ENCODE measurements around the gene NABP1. TPM values are rescaled to one million over a fixed set of nuclear protein-coding genes. Genes with fewer than 3 reads are reported as not detected.

NABP1 gene
- total RNA-seq, 2 experiments from 2014 or later, result 16.7 to 42.5 TPM

DNA sequence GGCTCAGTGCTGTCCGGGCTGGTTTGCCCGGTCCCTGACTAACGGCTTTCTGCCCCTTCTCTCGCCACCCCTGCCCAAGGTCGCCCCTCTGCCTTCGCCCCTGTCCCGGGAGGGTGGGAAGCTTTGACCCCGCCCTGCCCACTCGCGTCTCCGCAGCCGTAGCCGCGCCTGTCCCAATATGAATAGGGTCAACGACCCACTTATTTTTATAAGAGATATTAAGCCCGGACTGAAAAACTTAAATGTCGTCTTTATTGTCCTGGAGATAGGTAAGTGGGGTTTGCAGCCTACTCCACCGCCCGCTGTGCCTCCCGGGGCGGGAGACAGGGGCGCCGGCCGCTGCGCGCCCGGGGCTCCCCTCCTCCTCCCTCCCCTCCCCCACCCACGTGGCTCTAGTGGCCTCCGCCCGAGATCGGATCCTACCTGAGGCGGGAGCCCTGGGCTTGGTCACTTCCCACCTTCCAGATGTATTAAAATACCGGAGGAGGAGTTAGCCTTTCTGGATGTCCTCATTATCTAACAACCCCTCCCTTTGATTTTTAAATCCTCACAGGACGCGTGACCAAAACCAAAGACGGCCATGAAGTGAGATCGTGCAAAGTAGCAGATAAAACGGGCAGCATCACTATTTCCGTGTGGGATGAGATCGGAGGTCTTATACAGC is 633 bp downstream of the NABP1 start:
- no peak for TF ChIP-seq EZH2phosphoT487 (IDR thresholded peaks at IDR 0.05; ENCODE audit: borderline replicate concordance, low read depth, low read length)
- TF ChIP-seq, protein P1, sequence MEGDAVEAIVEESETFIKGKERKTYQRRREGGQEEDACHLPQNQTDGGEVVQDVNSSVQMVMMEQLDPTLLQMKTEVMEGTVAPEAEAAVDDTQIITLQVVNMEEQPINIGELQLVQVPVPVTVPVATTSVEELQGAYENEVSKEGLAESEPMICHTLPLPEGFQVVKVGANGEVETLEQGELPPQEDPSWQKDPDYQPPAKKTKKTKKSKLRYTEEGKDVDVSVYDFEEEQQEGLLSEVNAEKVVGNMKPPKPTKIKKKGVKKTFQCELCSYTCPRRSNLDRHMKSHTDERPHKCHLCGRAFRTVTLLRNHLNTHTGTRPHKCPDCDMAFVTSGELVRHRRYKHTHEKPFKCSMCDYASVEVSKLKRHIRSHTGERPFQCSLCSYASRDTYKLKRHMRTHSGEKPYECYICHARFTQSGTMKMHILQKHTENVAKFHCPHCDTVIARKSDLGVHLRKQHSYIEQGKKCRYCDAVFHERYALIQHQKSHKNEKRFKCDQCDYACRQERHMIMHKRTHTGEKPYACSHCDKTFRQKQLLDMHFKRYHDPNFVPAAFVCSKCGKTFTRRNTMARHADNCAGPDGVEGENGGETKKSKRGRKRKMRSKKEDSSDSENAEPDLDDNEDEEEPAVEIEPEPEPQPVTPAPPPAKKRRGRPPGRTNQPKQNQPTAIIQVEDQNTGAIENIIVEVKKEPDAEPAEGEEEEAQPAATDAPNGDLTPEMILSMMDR (conservative IDR thresholded peaks at IDR 0.05; ENCODE audit: low read length), result no peak
- no peaks in the 10 kb centered on the region for H3K9me2 ChIP-seq (ENCODE audit: insufficient read depth, low read length)
- peak overlapping the region; percentile 59 for H3K27ac ChIP-seq (ENCODE audit: low read depth, low read length, poor library complexity, severe bottlenecking)
- H3K4me3 ChIP-seq (ENCODE audit: low read depth, low read length, poor library complexity, severe bottlenecking), result peak overlapping the region; percentile 84
- H3K4me1 ChIP-seq (ENCODE audit: insufficient read depth, low read length, poor library complexity, severe bottlenecking), result peaks cover 47% of the 10 kb centered on the region
- peaks cover 5% of the 10 kb centered on the region; the same call in 1 of the 2 replicates for H4K20me1 ChIP-seq (ENCODE audit: insufficient read depth, low read length)
- BruUV-seq (replicated peaks), result TSS peak; percentile 86
- POLR2A ChIA-PET, result interaction anchor here (0.6 to 5.0 kb wide), 9 partner anchors 10 to 798 kb away, joined by 3 to 54 read pairs (median 4); partner anchors contain the start of gene GLS
- peaks cover 30% of the 10 kb centered on the region for H3K36me3 ChIP-seq (ENCODE audit: insufficient read depth, low read length)
- peak overlapping the region; percentile 65 for H2AFZ ChIP-seq (ENCODE audit: low read length)
- peaks cover 6% of the 10 kb centered on the region; the same call in 1 of the 2 replicates for H3K9me3 ChIP-seq (ENCODE audit: low read length)
- H3K79me2 ChIP-seq (ENCODE audit: insufficient read depth, low read depth, low read length), result peaks cover 37% of the 10 kb centered on the region; the same call in 1 of the 2 replicates
- intact Hi-C loops (cut with micrococcal nuclease; ENCODE audit: unreplicated experiment), result loop anchor here (2.0 to 5.0 kb wide), 4 partner anchors 62 to 1146 kb away; partner anchors contain the start of genes GLS, NAB1 and NEMP2
- H3K4me2 ChIP-seq (ENCODE audit: low read length), result peak overlapping the region; percentile 83
- peak; percentile 71 for DNase-seq (ENCODE audit: low spot score)
- CTCF ChIA-PET (ENCODE audit: unreplicated experiment), result no interaction called here

DNA sequence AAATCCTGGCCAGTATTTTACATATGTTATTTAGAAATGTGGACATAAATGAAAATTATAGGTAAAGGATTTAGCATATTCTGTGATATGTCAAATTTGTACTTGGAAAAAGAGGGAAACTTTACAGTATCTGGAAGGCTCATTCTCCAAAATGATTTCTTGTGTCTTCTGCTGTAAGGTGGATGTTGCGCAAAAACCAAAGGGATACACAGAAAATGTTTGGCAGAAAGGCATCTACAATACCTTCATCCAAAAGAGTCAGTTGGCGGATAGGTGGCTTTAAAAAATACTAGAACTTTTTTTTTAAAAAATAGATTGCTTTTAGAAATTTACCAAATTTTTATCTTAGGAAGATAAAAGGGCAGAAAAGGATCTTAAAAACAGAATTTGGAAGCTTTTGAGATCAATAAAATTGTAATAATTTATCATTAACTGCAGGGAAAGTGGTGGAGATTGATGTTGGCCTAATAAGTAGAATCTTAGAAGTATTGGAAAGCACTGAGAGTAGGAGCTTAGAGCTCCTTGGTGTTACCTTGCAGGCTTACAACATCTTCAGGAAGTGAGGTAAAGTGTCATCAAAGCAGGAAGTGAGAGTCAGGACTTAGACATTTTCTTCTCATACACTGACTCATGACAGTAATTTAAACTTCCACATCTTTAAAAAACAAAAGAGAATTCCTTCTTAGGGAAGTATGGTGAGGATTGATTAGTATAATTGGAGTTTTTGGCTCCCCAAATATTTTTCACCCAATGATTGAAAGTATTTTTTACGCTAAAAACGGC is 2.1 kb downstream of the NABP1 start:
- H3K79me2 ChIP-seq (ENCODE audit: insufficient read depth, low read depth, low read length), result peaks cover 37% of the 10 kb centered on the region; the same call in 1 of the 2 replicates
- CTCF ChIA-PET (ENCODE audit: unreplicated experiment), result interaction anchor here (1.1 kb wide), 1 partner anchor 9 kb away, joined by 3 read pairs; no protein-coding TSS in a partner anchor
- H3K4me3 ChIP-seq (ENCODE audit: low read depth, low read length, poor library complexity, severe bottlenecking), result peak overlapping the region; percentile 84
- peak overlapping the region; percentile 59 for H3K27ac ChIP-seq (ENCODE audit: low read depth, low read length, poor library complexity, severe bottlenecking)
- peaks cover 5% of the 10 kb centered on the region; the same call in 1 of the 2 replicates for H4K20me1 ChIP-seq (ENCODE audit: insufficient read depth, low read length)
- TF ChIP-seq EZH2phosphoT487 (IDR thresholded peaks at IDR 0.05; ENCODE audit: borderline replicate concordance, low read depth, low read length), result no peak
- TF ChIP-seq, protein P1 (conservative IDR thresholded peaks at IDR 0.05; ENCODE audit: low read length), result no peak
- H3K4me2 ChIP-seq (ENCODE audit: low read length), result peak overlapping the region; percentile 83
- POLR2A ChIA-PET, result interaction anchor here (0.5 to 2.4 kb wide), 13 partner anchors 10 to 1029 kb away, joined by 3 to 7 read pairs (median 3); no protein-coding TSS in a partner anchor
- peaks cover 47% of the 10 kb centered on the region for H3K4me1 ChIP-seq (ENCODE audit: insufficient read depth, low read length, poor library complexity, severe bottlenecking)
- H3K9me2 ChIP-seq (ENCODE audit: insufficient read depth, low read length), result no peaks in the 10 kb centered on the region
- peak overlapping the region; percentile 68; the same call in 1 of the 2 replicates for H2AFZ ChIP-seq (ENCODE audit: low read length)
- no TSS peak for BruUV-seq (replicated peaks)
- H3K36me3 ChIP-seq (ENCODE audit: insufficient read depth, low read length), result peaks cover 44% of the 10 kb centered on the region
- intact Hi-C loops (cut with micrococcal nuclease; ENCODE audit: unreplicated experiment), result loop anchor here (2.0 to 5.0 kb wide), 4 partner anchors 63 to 1148 kb away; partner anchors contain the start of genes GLS, NAB1 and NEMP2
- H3K9me3 ChIP-seq (ENCODE audit: low read length), result no peaks in the 10 kb centered on the region
- peak; percentile 70 for DNase-seq (ENCODE audit: low spot score)
